Colonic mucosa (tissue), 4 donors: ENCODE measurements around the gene PLEKHH3. TPM values are rescaled to one million over a fixed set of nuclear protein-coding genes. Genes with fewer than 3 reads are reported as not detected.
"Not testable (repeated sequence)": the region's sequence is repeated elsewhere in the genome, so short reads cannot be mapped to it uniquely, and the experiment has no call there.

ENCODE experiments used
- DNase-seq: peaks from one replicate; pipeline ENCODE4 v3.0.0-alpha.2; 2020
- H3K27ac ChIP-seq: fragments of 200-600 bp; one replicate; pipeline ENCODE4 v1.8.0; 2021
- H3K27me3 ChIP-seq: fragments of 200-600 bp; one replicate; pipeline ENCODE4 v1.8.0; 2021
- H3K36me3 ChIP-seq: fragments of 200-600 bp; one replicate; pipeline ENCODE4 v1.8.0; 2021
- H3K4me1 ChIP-seq: fragments of 200-600 bp; one replicate; pipeline ENCODE4 v1.8.0; 2021; ENCODE audit warnings: mild to moderate bottlenecking
- H3K4me3 ChIP-seq: fragments of 200-600 bp; one replicate; pipeline ENCODE4 v1.8.0; 2021
- H3K9ac ChIP-seq, 2 donors: one replicate each; pipeline ENCODE4 v1.7.0; 2013; ENCODE audit warnings: control low read depth in 2 of 2, low read depth in 2 of 2, low read length in 2 of 2
- H3K9me3 ChIP-seq: fragments of 200-600 bp; one replicate; pipeline ENCODE4 v1.8.0; 2021
- CTCF ChIP-seq: fragments of 200-600 bp; IDR thresholded peaks from one replicate; pipeline ENCODE4 v1.8.0; 2022; ENCODE audit warnings: antibody characterized with exemption, mild to moderate bottlenecking
- intact Hi-C: fragments of 100-400 bp; cut with DNase I; formaldehyde crosslinking; loops from one replicate; pipeline ENCODE4 v1.14.1; 2022
- total RNA-seq, 2 donors: library from RNA; stranded (reverse); fragmentation: NEBNext Ultra II Directional in 1 of 2; extraction: Animal tissue kit (Norgen Biotek cat#: 25700) in 1 of 2; gene quantifications; one replicate each; pipeline ENCODE4 v1.2.1, GENCODE V29; 2021
- donor health status: healthy.
- donor health status: DM: no; HTN: no; CAD: no.
- donor health status: DM: no; HTN: no; CAD: no.

PLEKHH3 gene
- total RNA-seq, 2 donors from 2014 or later: 14.6 to 17.6 TPM

- Histone ChIP-seq H3K9me3 (no peaks in the 10 kb centered on the region), H3K4me1 (peaks cover 9% of the 10 kb centered on the region), H3K27ac (no peak overlapping the region), H3K36me3 (peaks cover 4% of the 10 kb centered on the region), H3K27me3 (no peaks in the 10 kb centered on the region), H3K9ac (no peak overlapping the region), H3K4me3 (no peak overlapping the region)
- TF ChIP-seq CTCF: no peak
- intact Hi-C loops: no loop called here
- no peak for DNase-seq
Measured at GRCh38 chr17:42665581-42666001, 11.2 kb downstream of the PLEKHH3 start.

GRCh38 chr17:42660692-42661345 is 16.0 kb downstream of the PLEKHH3 start:
- no peaks in the 10 kb centered on the region for H3K27me3 ChIP-seq
- no peak for TF ChIP-seq CTCF
- no peak overlapping the region for H3K4me3 ChIP-seq
- peak; percentile 62 for DNase-seq
- intact Hi-C loops: no loop called here
- H3K36me3 ChIP-seq: no peaks in the 10 kb centered on the region
- H3K27ac ChIP-seq: no peak overlapping the region
- H3K4me1 ChIP-seq: no peaks in the 10 kb centered on the region
- H3K9ac ChIP-seq: no peak overlapping the region
- H3K9me3 ChIP-seq: no peaks in the 10 kb centered on the region

GRCh38 chr17:42659932-42660274 is 16.9 kb downstream of the PLEKHH3 start:
- H3K9me3 ChIP-seq, DNase-seq, H3K27me3 ChIP-seq, H3K27ac ChIP-seq, H3K36me3 ChIP-seq, intact Hi-C loops, H3K4me1 ChIP-seq, H3K9ac ChIP-seq: not testable (repeated sequence)
- peak overlapping the region; percentile 55 for H3K4me3 ChIP-seq

- Histone ChIP-seq H3K9ac (peak within 1 kb of the TSS; percentile 72 to 77), H3K4me1 (no peaks in the 10 kb centered on the region), H3K36me3 (no peaks in the 10 kb centered on the region), H3K9me3 (no peaks in the 10 kb centered on the region), H3K27ac (peak within 1 kb of the TSS; percentile 18), H3K4me3 (peak within 1 kb of the TSS; percentile 55), H3K27me3 (no peaks in the 10 kb centered on the region)
- peak; percentile 86 for DNase-seq
- no peak for TF ChIP-seq CTCF
- intact Hi-C loops: no loop called here
Measured at GRCh38 chr17:42659079-42659931, 17.5 kb downstream of the PLEKHH3 start, which contains the start of gene TUBG2. TUBG2 (plus strand) TSS chr17:42659284; CDS start chr17:42659504, 220 bp downstream.

- no peak for DNase-seq
- Histone ChIP-seq H3K9ac (no peak overlapping the region), H3K36me3 (no peaks in the 10 kb centered on the region), H3K27me3 (no peaks in the 10 kb centered on the region), H3K27ac (no peak overlapping the region), H3K9me3 (no peaks in the 10 kb centered on the region), H3K4me3 (no peak overlapping the region), H3K4me1 (no peaks in the 10 kb centered on the region)
- no peak for TF ChIP-seq CTCF
- intact Hi-C loops: no loop called here
Measured at GRCh38 chr17:42657824-42658588, 18.8 kb downstream of the PLEKHH3 start.
